ENCODE measurements around the gene IGFBPL1.
"Not testable (repeated sequence)": the region's sequence is repeated elsewhere in the genome, so short reads cannot be mapped to it uniquely, and the experiment has no call there.

IGFBPL1 gene

GRCh38 chr9:38394416-38394815 is 29.8 kb downstream of the IGFBPL1 start:
- DNase-seq, result no peak

GRCh38 chr9:38393128-38393796 is 31.0 kb downstream of the IGFBPL1 start:
- DNase-seq, result no peak

GRCh38 chr9:38392235-38393127 is 31.8 kb downstream of the IGFBPL1 start, which contains the start of gene ALDH1B1:
TSS of gene ALDH1B1 (plus strand) at chr9:38392702. CDS start at chr9:38395749, 3,047 bp downstream.
- DNase-seq, result peak; percentile 89

GRCh38 chr9:38391278-38392118 is 32.8 kb downstream of the IGFBPL1 start:
- no peak for DNase-seq

- no peak for DNase-seq
These were observed 33.4 kb downstream of the IGFBPL1 start for GRCh38 chr9:38390851-38391250.

GRCh38 chr9:38390442-38390841 is 33.8 kb downstream of the IGFBPL1 start:
- no peak for DNase-seq

GRCh38 chr9:38389313-38389712 is 34.9 kb downstream of the IGFBPL1 start:
- DNase-seq, result no peak

- DNase-seq, result peak; percentile 65
These were observed 35.7 kb downstream of the IGFBPL1 start for GRCh38 chr9:38388283-38389223.

- DNase-seq, result no peak
These were observed 36.5 kb downstream of the IGFBPL1 start for GRCh38 chr9:38387751-38388150.

- DNase-seq, result no peak
These were observed 37.2 kb downstream of the IGFBPL1 start for GRCh38 chr9:38387066-38387465.

- no peak for DNase-seq
These were observed 37.8 kb downstream of the IGFBPL1 start for GRCh38 chr9:38386319-38386895.

- DNase-seq, result no peak
These were observed 38.4 kb downstream of the IGFBPL1 start for GRCh38 chr9:38385896-38386295.

GRCh38 chr9:38384990-38385848 is 39.0 kb downstream of the IGFBPL1 start:
- DNase-seq, result no peak

- DNase-seq, result no peak
These were observed 42.1 kb downstream of the IGFBPL1 start for GRCh38 chr9:38382141-38382540.

- DNase-seq, result no peak
These were observed 43.3 kb downstream of the IGFBPL1 start for GRCh38 chr9:38380872-38381534.

- peak; percentile 12 for DNase-seq
These were observed 43.9 kb downstream of the IGFBPL1 start for GRCh38 chr9:38380230-38380871.

GRCh38 chr9:38377336-38378083 is 46.7 kb downstream of the IGFBPL1 start:
- not testable (repeated sequence) for DNase-seq

GRCh38 chr9:38376021-38376670 is 48.1 kb downstream of the IGFBPL1 start:
- no peak for DNase-seq
